Ovary (tissue), 9 donors: ENCODE measurements around the gene ASF1A. TPM values are rescaled to one million over a fixed set of nuclear protein-coding genes. Genes with fewer than 3 reads are reported as not detected.

Source experiments
- DNase-seq, 5 donors: peaks; one replicate each; pipeline ENCODE4 v3.0.0-alpha.2; 2019 to 2020
- H3K27ac ChIP-seq, 2 donors: fragments of 200-600 bp; one replicate each; pipeline versions ENCODE4 v1.5.1 to v1.8.0; 2019 to 2022
- H3K27me3 ChIP-seq: fragments of 200-600 bp; one replicate; pipeline ENCODE4 v1.8.0; 2022
- H3K36me3 ChIP-seq: fragments of 200-600 bp; sonication (generic); one replicate; pipeline ENCODE4 v1.5.1; 2019
- H3K4me1 ChIP-seq: one replicate; pipeline ENCODE4 v1.8.1; 2013; ENCODE audit warnings: mild to moderate bottlenecking, moderate library complexity; ENCODE audit not compliant: insufficient read depth
- H3K4me3 ChIP-seq: fragments of 200-600 bp; sonication (generic); one replicate; pipeline ENCODE4 v1.5.1; 2017
- H3K9me3 ChIP-seq, 2 donors: fragments of 200-600 bp in 1 of 2; sonication (generic) in 1 of 2; one replicate each; pipeline versions ENCODE4 v1.5.1 to v1.8.1; 2013 to 2019; ENCODE audit warnings: mild to moderate bottlenecking in 1 of 2, moderate library complexity in 1 of 2
- EP300 ChIP-seq: sonication (generic); formaldehyde crosslinking; IDR thresholded peaks from one replicate; pipeline ENCODE4 v1.6.1; 2017; ENCODE audit warnings: antibody characterized with exemption
- POLR2A ChIP-seq: fragments of 450-650 bp; IDR thresholded peaks from one replicate; pipeline ENCODE4 v1.6.1; 2017; ENCODE audit warnings: antibody characterized with exemption, mild to moderate bottlenecking, moderate library complexity
- WGBS, 3 donors: extraction: QIAGEN DNeasy Blood & Tissue Kit in 1 of 3; methylation state at CpG; one replicate each; pipeline versions ENCODE4 v1.1.5 to v1.1.7; 2013 to 2017; 5-methylcytosine and 5-hydroxymethylcytosine counted together
- intact Hi-C, 4 donors: fragments of 100-400 bp; cut with DNase I; formaldehyde crosslinking; loops; one replicate each; pipeline versions ENCODE4 v1.11.0 to v1.15.1; 2022 to 2023
- polyA plus RNA-seq, 2 donors: library from polyadenylated mRNA; stranded (reverse); fragments of 200-250 nt in 1 of 2; fragments of 350-450 nt in 1 of 2; fragmentation: Illumina TruSeq in 1 of 2; extraction: RNeasy Lipid Tissue Mini Kit (QIAGEN cat#74804) in 1 of 2; gene quantifications; one replicate each; pipeline ENCODE4 v1.2.3, GENCODE V29; 2013 to 2014
- total RNA-seq, 7 donors: library from RNA; depleted of rRNA in 2 of 7; stranded (reverse); fragments of >200 nt in 2 of 7; fragmentation: NEBNext Ultra II Directional in 3 of 7; extraction: Animal tissue kit (Norgen Biotek cat#: 25700) in 3 of 7; gene quantifications; one replicate each; pipeline versions ENCODE4 v1.1.0 to v1.2.4, GENCODE V29; 2016 to 2023
- TF ChIP-seq, protein P1 (sequence below), 3 donors: fragments of 450-650 bp in 2 of 3; fragments of 200-600 bp in 1 of 3; IDR thresholded peaks; one replicate each; pipeline versions ENCODE4 v1.5.1 to v1.8.0; 2016 to 2022; ENCODE audit warnings: antibody characterized with exemption in 3 of 3, mild to moderate bottlenecking in 1 of 3
- donor health status: DM: no; HTN: no; CAD: no; lungs with moderate emphysema.
- donor health status: DM: no; HTN: no; CAD: no.
- donor health status: Bipolar disorder and iron deficiency.
- donor health status: DM: yes; HTN: yes; CAD: no.
- donor health status: DM: no; HTN: no; CAD: no.
- donor health status: DM: yes; HTN: yes; CAD: no.

Gene ASF1A
- total and polyA plus RNA-seq, 9 donors = 9.9 to 30.7 (median 22.3) TPM

GRCh38 chr6:118935978-118936703, 42.2 kb downstream of the ASF1A start:
- 79 to 86% (median 79%) methylated on average over 3 of the region's 3 CpGs for WGBS, 3 donors
- Histone ChIP-seq H3K27me3 (no peaks in the 10 kb centered on the region), H3K4me3 (no peak overlapping the region), H3K27ac (no peak overlapping the region), H3K9me3 (no peaks in the 10 kb centered on the region), H3K4me1 (no peaks in the 10 kb centered on the region), H3K36me3 (no peaks in the 10 kb centered on the region)
- DNase-seq = no peak
- TF ChIP-seq, protein P1, sequence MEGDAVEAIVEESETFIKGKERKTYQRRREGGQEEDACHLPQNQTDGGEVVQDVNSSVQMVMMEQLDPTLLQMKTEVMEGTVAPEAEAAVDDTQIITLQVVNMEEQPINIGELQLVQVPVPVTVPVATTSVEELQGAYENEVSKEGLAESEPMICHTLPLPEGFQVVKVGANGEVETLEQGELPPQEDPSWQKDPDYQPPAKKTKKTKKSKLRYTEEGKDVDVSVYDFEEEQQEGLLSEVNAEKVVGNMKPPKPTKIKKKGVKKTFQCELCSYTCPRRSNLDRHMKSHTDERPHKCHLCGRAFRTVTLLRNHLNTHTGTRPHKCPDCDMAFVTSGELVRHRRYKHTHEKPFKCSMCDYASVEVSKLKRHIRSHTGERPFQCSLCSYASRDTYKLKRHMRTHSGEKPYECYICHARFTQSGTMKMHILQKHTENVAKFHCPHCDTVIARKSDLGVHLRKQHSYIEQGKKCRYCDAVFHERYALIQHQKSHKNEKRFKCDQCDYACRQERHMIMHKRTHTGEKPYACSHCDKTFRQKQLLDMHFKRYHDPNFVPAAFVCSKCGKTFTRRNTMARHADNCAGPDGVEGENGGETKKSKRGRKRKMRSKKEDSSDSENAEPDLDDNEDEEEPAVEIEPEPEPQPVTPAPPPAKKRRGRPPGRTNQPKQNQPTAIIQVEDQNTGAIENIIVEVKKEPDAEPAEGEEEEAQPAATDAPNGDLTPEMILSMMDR (IDR thresholded peaks at IDR 0.05) = no peak
- no peak for TF ChIP-seq EP300
- intact Hi-C loops = no loop called here

- no peaks in the 10 kb centered on the region for H3K36me3 ChIP-seq
- H3K4me1 ChIP-seq = no peaks in the 10 kb centered on the region
- no peaks in the 10 kb centered on the region for H3K27me3 ChIP-seq
- no peaks in the 10 kb centered on the region for H3K9me3 ChIP-seq
- 98 to 100% (median 100%) methylated on average over 1 of the region's 1 CpG for WGBS, 3 donors
- TF ChIP-seq EP300 = no peak
- no peak for TF ChIP-seq POLR2A
- TF ChIP-seq, protein P1 (IDR thresholded peaks at IDR 0.05) = no peak
- no peak overlapping the region for H3K4me3 ChIP-seq
- no peak overlapping the region for H3K27ac ChIP-seq
- no peak for DNase-seq
- intact Hi-C loops = no loop called here
Measured at GRCh38 chr6:118939683-118940082, 45.7 kb downstream of the ASF1A start.

- WGBS, 3 donors = 95 to 98% (median 98%) methylated on average over 2 of the region's 2 CpGs
- Histone ChIP-seq H3K4me1 (no peaks in the 10 kb centered on the region), H3K36me3 (no peaks in the 10 kb centered on the region), H3K27ac (no peak overlapping the region), H3K27me3 (no peaks in the 10 kb centered on the region), H3K9me3 (no peaks in the 10 kb centered on the region), H3K4me3 (no peak overlapping the region)
- intact Hi-C loops = no loop called here
- TF ChIP-seq, protein P1 (IDR thresholded peaks at IDR 0.05) = no peak
- no peak for TF ChIP-seq POLR2A
- no peak for TF ChIP-seq EP300
- DNase-seq = no peak
Measured at GRCh38 chr6:118940770-118941169, 46.8 kb downstream of the ASF1A start.

GRCh38 chr6:118945217-118945616, 51.3 kb downstream of the ASF1A start:
- H3K27me3 ChIP-seq = no peaks in the 10 kb centered on the region
- no peak for DNase-seq
- H3K27ac ChIP-seq = no peak overlapping the region
- TF ChIP-seq, protein P1 (IDR thresholded peaks at IDR 0.05) = no peak
- TF ChIP-seq POLR2A = no peak
- no peak for TF ChIP-seq EP300
- H3K4me1 ChIP-seq = no peaks in the 10 kb centered on the region
- no peak overlapping the region for H3K4me3 ChIP-seq
- H3K36me3 ChIP-seq = no peaks in the 10 kb centered on the region
- H3K9me3 ChIP-seq = no peaks in the 10 kb centered on the region
- intact Hi-C loops = no loop called here
